Panc1 (cell line): ENCODE data around the gene HCFC1R1. TPM values are rescaled to one million over a fixed set of nuclear protein-coding genes. Genes with fewer than 3 reads are reported as not detected.

ENCODE experiments used
- ATAC-seq: fragments of 200-7000 bp; cut with Tn5 transposase; 2 replicates; pipeline ENCODE4 v1.9.1; 2020; ENCODE audit warnings: mild to moderate bottlenecking, moderate library complexity
- BruUV-seq: library from RNA; stranded (reverse); fragments of 400-500 nt; replicated peaks from 2 replicates; lab custom pipeline; 2021; lab: Mats Ljungman, UMichigan
- CTCF ChIA-PET: fragments of 300-600 bp; sonication (Branson Sonifier 250); formaldehyde crosslinking; loops from one replicate; lab custom pipeline; 2022; ENCODE audit warnings: antibody characterized with exemption; lab: Charles Lee
- POLR2A ChIA-PET: fragments of 300-600 bp; sonication (Branson Sonifier 250); formaldehyde crosslinking; loops from one replicate; lab custom pipeline; 2022; ENCODE audit warnings: antibody characterized with exemption; lab: Charles Lee
- DNase-seq: peaks from one replicate; pipeline ENCODE4 v3.0.0-alpha.2; 2010; ENCODE audit warnings: low read depth, low spot score
- H3K27ac ChIP-seq: 2 replicates; pipeline ENCODE4 v1.5.1; 2011; ENCODE audit warnings: mild to moderate bottlenecking, low read length, inconsistent platforms
- H3K27me3 ChIP-seq: fragments of 200-500 bp; sonication (Bioruptor generic); 2 replicates; pipeline ENCODE4 v1.6.0; 2014; ENCODE audit warnings: low read length, inconsistent platforms; ENCODE audit not compliant: control insufficient read depth, insufficient read depth
- H3K36me3 ChIP-seq: fragments of 200-500 bp; sonication (Bioruptor generic); 2 replicates; pipeline ENCODE4 v1.5.1; 2014; ENCODE audit warnings: inconsistent platforms, mild to moderate bottlenecking, low read length, moderate library complexity; ENCODE audit not compliant: control insufficient read depth, insufficient read depth
- H3K4me1 ChIP-seq: 2 replicates; pipeline ENCODE4 v1.5.1; 2011; ENCODE audit warnings: inconsistent platforms, mild to moderate bottlenecking, low read length, moderate library complexity; ENCODE audit not compliant: control insufficient read depth, insufficient read depth
- H3K4me3 ChIP-seq, 2 experiments: 2 replicates each; pipeline ENCODE4 v1.5.1; 2011 to 2012; ENCODE audit warnings: low read depth in 2 of 2, low read length in 2 of 2, mild to moderate bottlenecking in 2 of 2, inconsistent platforms in 1 of 2, moderate library complexity in 1 of 2
- H3K9me3 ChIP-seq: fragments of 200-500 bp; sonication (Bioruptor generic); 2 replicates; pipeline ENCODE4 v1.5.1; 2014; ENCODE audit warnings: low read depth, mild to moderate bottlenecking, inconsistent platforms, low read length, moderate library complexity; ENCODE audit not compliant: control insufficient read depth, insufficient read depth
- CTCF ChIP-seq: fragments of 450-650 bp; IDR thresholded peaks from 2 replicates; pipeline ENCODE4 v1.5.1; 2017; ENCODE audit warnings: mild to moderate bottlenecking
- POLR2AphosphoS5 ChIP-seq: IDR thresholded peaks from 2 replicates; pipeline ENCODE4 v1.6.1; 2012; ENCODE audit warnings: mild to moderate bottlenecking, low read depth, low read length, moderate library complexity
- REST ChIP-seq, 2 experiments: IDR thresholded peaks; 2 replicates each; pipeline ENCODE4 v1.6.1; 2011 to 2012; ENCODE audit warnings: low read depth in 2 of 2, control low read depth in 1 of 2, low read length in 1 of 2, mild to moderate bottlenecking in 1 of 2, moderate library complexity in 1 of 2; ENCODE audit not compliant: insufficient read depth in 1 of 2
- SIN3A ChIP-seq: IDR thresholded peaks from 2 replicates; pipeline ENCODE4 v1.6.1; 2012; ENCODE audit warnings: low read depth, mild to moderate bottlenecking, low read length, moderate library complexity, borderline replicate concordance; ENCODE audit not compliant: insufficient read depth
- TCF7L2 ChIP-seq: IDR thresholded peaks from 2 replicates; pipeline ENCODE4 v1.6.1; 2011; ENCODE audit warnings: mild to moderate bottlenecking, low read depth, low read length, inconsistent platforms
- in situ Hi-C: cut with HindIII; loops from 2 replicates; pipeline ENCODE4 v1.10.0; 2016; ENCODE audit warnings: low sequenced_read_pairs, low pct_unique_long_range_greater_than_20kb
- intact Hi-C: fragments of 100-400 bp; cut with micrococcal nuclease; formaldehyde crosslinking; loops from one replicate; pipeline ENCODE4 v1.10.0; 2022; ENCODE audit not compliant: unreplicated experiment
- total RNA-seq: library from RNA; stranded (reverse); gene quantifications from one replicate; pipeline ENCODE4 v1.2.1, GENCODE V29; 2021; ENCODE audit not compliant: unreplicated experiment

HCFC1R1 gene
- total RNA-seq, 1 experiment from 2014 or later, result 67.3 TPM

- Histone ChIP-seq H3K27ac (no peak overlapping the region), H3K36me3 (no peaks in the 10 kb centered on the region), H3K27me3 (no peaks in the 10 kb centered on the region), H3K4me3 (no peak overlapping the region), H3K4me1 (no peaks in the 10 kb centered on the region), H3K9me3 (no peaks in the 10 kb centered on the region)
- intact Hi-C loops, result loop anchor here (10.0 kb wide), 1 partner anchor 74 kb away; no protein-coding TSS in a partner anchor
- BruUV-seq, result no TSS peak
- TF ChIP-seq REST (IDR thresholded peaks at IDR 0.05; ENCODE audit: insufficient read depth in 1 of 2, low read depth in 2 of 2, low read length in 1 of 2) (no peak), POLR2AphosphoS5 (no peak), TCF7L2 (no peak), SIN3A (no peak), CTCF (no peak)
- DNase-seq (no peak), ATAC-seq (no peak)
- in situ Hi-C loops, result no loop called here
- ChIA-PET CTCF (no interaction called here), POLR2A (no interaction called here)
Measured at GRCh38 chr16:3050487-3050886, 26.7 kb upstream of the HCFC1R1 start.

- intact Hi-C loops, result loop anchor here (10.0 kb wide), 1 partner anchor 75 kb away; no protein-coding TSS in a partner anchor
- no peak for ATAC-seq
- ChIA-PET CTCF (no interaction called here), POLR2A (no interaction called here)
- H3K36me3 ChIP-seq, result no peaks in the 10 kb centered on the region
- BruUV-seq, result no TSS peak
- no peaks in the 10 kb centered on the region for H3K9me3 ChIP-seq
- in situ Hi-C loops, result no loop called here
- H3K27ac ChIP-seq, result no peak overlapping the region
- H3K4me1 ChIP-seq, result no peaks in the 10 kb centered on the region
- no peak for DNase-seq
- H3K4me3 ChIP-seq, result no peak overlapping the region
- H3K27me3 ChIP-seq, result no peaks in the 10 kb centered on the region
- TF ChIP-seq POLR2AphosphoS5 (no peak), SIN3A (no peak), REST (IDR thresholded peaks at IDR 0.05; ENCODE audit: insufficient read depth in 1 of 2, low read depth in 2 of 2, low read length in 1 of 2) (no peak), TCF7L2 (no peak), CTCF (no peak)
Measured at GRCh38 chr16:3049921-3050481, 26.3 kb upstream of the HCFC1R1 start.
